IPS-20b (cell line): Measurements from ENCODE around the gene NUAK1.
"Not testable (repeated sequence)": the region's sequence is repeated elsewhere in the genome, so short reads cannot be mapped to it uniquely, and the experiment has no call there.

Experiments
- H3K27ac ChIP-seq: one replicate; pipeline ENCODE4 v1.5.1; 2013; ENCODE audit warnings: low read length
- H3K27me3 ChIP-seq: 2 replicates; pipeline ENCODE4 v1.6.1; 2013; ENCODE audit warnings: mild to moderate bottlenecking, low read length, inconsistent platforms; ENCODE audit not compliant: insufficient read depth
- H3K36me3 ChIP-seq: 2 replicates; pipeline ENCODE4 v1.6.1; 2013; ENCODE audit warnings: low read depth, mild to moderate bottlenecking, inconsistent platforms, low read length, moderate library complexity; ENCODE audit not compliant: insufficient read depth
- H3K4me1 ChIP-seq: 2 replicates; pipeline ENCODE4 v1.6.1; 2013; ENCODE audit warnings: mild to moderate bottlenecking, control low read depth, inconsistent platforms, low read length, moderate library complexity; ENCODE audit not compliant: insufficient read depth
- H3K4me3 ChIP-seq: 2 replicates; pipeline ENCODE4 v1.5.1; 2013; ENCODE audit warnings: mild to moderate bottlenecking, low read length, inconsistent platforms
- H3K9ac ChIP-seq: 2 replicates; pipeline ENCODE4 v1.6.1; 2013; ENCODE audit warnings: low read depth, mild to moderate bottlenecking, inconsistent platforms, low read length, moderate library complexity
- H3K9me3 ChIP-seq: 2 replicates; pipeline ENCODE4 v1.6.1; 2013; ENCODE audit warnings: mild to moderate bottlenecking, low read depth, low read length, inconsistent platforms; ENCODE audit not compliant: insufficient read depth

NUAK1 gene

GRCh38 chr12:106020736-106021135 is 118.0 kb downstream of the NUAK1 start:
- H3K27me3 ChIP-seq = no peaks in the 10 kb centered on the region
- H3K4me1 ChIP-seq = no peaks in the 10 kb centered on the region
- no peaks in the 10 kb centered on the region for H3K36me3 ChIP-seq
- H3K9me3 ChIP-seq = peaks cover 26% of the 10 kb centered on the region
- H3K4me3 ChIP-seq = no peak overlapping the region
- no peak overlapping the region for H3K9ac ChIP-seq
- H3K27ac ChIP-seq = no peak overlapping the region

- peaks cover 26% of the 10 kb centered on the region for H3K9me3 ChIP-seq
- H3K4me3 ChIP-seq = no peak overlapping the region
- H3K27ac ChIP-seq = no peak overlapping the region
- no peaks in the 10 kb centered on the region for H3K27me3 ChIP-seq
- no peaks in the 10 kb centered on the region for H3K4me1 ChIP-seq
- no peak overlapping the region for H3K9ac ChIP-seq
- H3K36me3 ChIP-seq = no peaks in the 10 kb centered on the region
Measured at GRCh38 chr12:106019144-106019543, 119.6 kb downstream of the NUAK1 start.

GRCh38 chr12:106018286-106018685 is 120.5 kb downstream of the NUAK1 start:
- Histone ChIP-seq H3K9ac (no peak overlapping the region), H3K9me3 (peaks cover 26% of the 10 kb centered on the region), H3K36me3 (no peaks in the 10 kb centered on the region), H3K27me3 (no peaks in the 10 kb centered on the region), H3K4me1 (no peaks in the 10 kb centered on the region), H3K4me3 (no peak overlapping the region), H3K27ac (no peak overlapping the region)

GRCh38 chr12:106016601-106017278 is 122.0 kb downstream of the NUAK1 start:
- not testable (repeated sequence) for H3K9ac ChIP-seq, H3K4me3 ChIP-seq, H3K27ac ChIP-seq, H3K27me3 ChIP-seq, H3K4me1 ChIP-seq, H3K36me3 ChIP-seq
- H3K9me3 ChIP-seq = peaks cover 26% of the 10 kb centered on the region

- H3K4me1 ChIP-seq = peaks cover 2% of the 10 kb centered on the region; the same call in 1 of the 2 replicates
- peaks cover 26% of the 10 kb centered on the region for H3K9me3 ChIP-seq
- H3K9ac ChIP-seq = no peak overlapping the region
- H3K36me3 ChIP-seq = no peaks in the 10 kb centered on the region
- H3K4me3 ChIP-seq = no peak overlapping the region
- H3K27ac ChIP-seq = no peak overlapping the region
- no peaks in the 10 kb centered on the region for H3K27me3 ChIP-seq
Measured at GRCh38 chr12:106015646-106016045, 123.1 kb downstream of the NUAK1 start.

- H3K27ac ChIP-seq = no peak overlapping the region
- no peaks in the 10 kb centered on the region for H3K27me3 ChIP-seq
- H3K4me3 ChIP-seq = no peak overlapping the region
- H3K4me1 ChIP-seq = peaks cover 4% of the 10 kb centered on the region; the same call in 1 of the 2 replicates
- peaks cover 16% of the 10 kb centered on the region for H3K9me3 ChIP-seq
- no peaks in the 10 kb centered on the region for H3K36me3 ChIP-seq
- H3K9ac ChIP-seq = no peak overlapping the region
Measured at GRCh38 chr12:106013941-106014340, 124.8 kb downstream of the NUAK1 start.
